Mesendoderm (in vitro differentiated cells): ENCODE measurements around the gene OIT3.

Experiments
- DNase-seq: peaks from one replicate; pipeline ENCODE4 v3.0.0; 2013
- H2AK5ac ChIP-seq: 2 replicates; pipeline ENCODE4 v1.6.1; 2013; ENCODE audit warnings: low read length, inconsistent platforms
- H2BK120ac ChIP-seq: 2 replicates; pipeline ENCODE4 v1.6.1; 2013; ENCODE audit warnings: low read depth, mild to moderate bottlenecking, low read length, moderate library complexity, mixed read lengths
- H2BK15ac ChIP-seq: replicated peaks from 2 replicates; pipeline ENCODE4 v1.6.1; 2013; ENCODE audit warnings: low read depth, mild to moderate bottlenecking, moderate library complexity
- H2BK5ac ChIP-seq: 2 replicates; pipeline ENCODE4 v1.6.1; 2013; ENCODE audit warnings: low read length, inconsistent platforms
- H3K18ac ChIP-seq: 2 replicates; pipeline ENCODE4 v1.6.1; 2013; ENCODE audit warnings: mild to moderate bottlenecking, low read length, mixed read lengths
- H3K23ac ChIP-seq: one replicate; pipeline ENCODE4 v1.6.1; 2013; ENCODE audit warnings: low read length
- H3K27ac ChIP-seq: 2 replicates; pipeline ENCODE4 v1.5.1; 2013; ENCODE audit warnings: low read depth, mild to moderate bottlenecking, inconsistent platforms, low read length, moderate library complexity
- H3K27me3 ChIP-seq: 2 replicates; pipeline ENCODE4 v1.6.1; 2013; ENCODE audit warnings: low read length, control low read depth, mild to moderate bottlenecking, inconsistent platforms; ENCODE audit not compliant: insufficient read depth, poor library complexity
- H3K36me3 ChIP-seq: 2 replicates; pipeline ENCODE4 v1.6.1; 2013; ENCODE audit warnings: low read length, inconsistent platforms; ENCODE audit not compliant: control insufficient read depth, insufficient read depth
- H3K4ac ChIP-seq: one replicate; pipeline ENCODE4 v1.6.1; 2013; ENCODE audit warnings: low read depth, mild to moderate bottlenecking, low read length, moderate library complexity
- H3K4me1 ChIP-seq: 2 replicates; pipeline ENCODE4 v1.6.1; 2013; ENCODE audit warnings: low read depth, low read length, inconsistent platforms; ENCODE audit not compliant: control insufficient read depth
- H3K4me2 ChIP-seq: 2 replicates; pipeline ENCODE4 v1.6.1; 2013; ENCODE audit warnings: low read length
- H3K4me3 ChIP-seq: 2 replicates; pipeline ENCODE4 v1.5.1; 2013; ENCODE audit warnings: mild to moderate bottlenecking, low read length
- H3K56ac ChIP-seq: one replicate; pipeline ENCODE4 v1.6.1; 2013; ENCODE audit warnings: low read length
- H3K79me1 ChIP-seq: 2 replicates; pipeline ENCODE4 v1.6.1; 2013; ENCODE audit warnings: low read length, inconsistent platforms
- H3K79me2 ChIP-seq: 2 replicates; pipeline ENCODE4 v1.6.1; 2013; ENCODE audit warnings: mild to moderate bottlenecking, low read length; ENCODE audit not compliant: control insufficient read depth, insufficient read depth
- H3K9ac ChIP-seq: 2 replicates; pipeline ENCODE4 v1.6.1; 2013; ENCODE audit warnings: low read length, inconsistent platforms
- H4K5ac ChIP-seq: one replicate; pipeline ENCODE4 v1.6.1; 2013; ENCODE audit warnings: low read length
- H4K8ac ChIP-seq: one replicate; pipeline ENCODE4 v1.6.1; 2013; ENCODE audit warnings: low read depth, mild to moderate bottlenecking, control low read depth, low read length, moderate library complexity
- WGBS: extraction: QIAGEN DNeasy Blood & Tissue Kit; methylation state at CpG from one replicate; pipeline ENCODE4 v1.1.7; 2013; ENCODE audit warnings: low lambda C conversion rate, missing lambda C conversion rate; ENCODE audit not compliant: insufficient coverage; ENCODE audit errors: extremely low coverage; 5-methylcytosine and 5-hydroxymethylcytosine counted together

OIT3 gene

GRCh38 chr10:72980348-72980747 is 86.8 kb downstream of the OIT3 start:
- Histone ChIP-seq H2BK120ac (no peak overlapping the region), H4K8ac (no peak overlapping the region), H3K4ac (no peak overlapping the region), H3K4me3 (no peak overlapping the region), H3K79me2 (no peaks in the 10 kb centered on the region), H2BK5ac (no peak overlapping the region), H4K5ac (no peak overlapping the region), H3K27me3 (no peaks in the 10 kb centered on the region), H3K4me1 (no peaks in the 10 kb centered on the region), H3K56ac (no peak overlapping the region), H3K27ac (no peak overlapping the region), H2AK5ac (no peak overlapping the region), H3K36me3 (no peaks in the 10 kb centered on the region), H3K23ac (no peak overlapping the region), H2BK15ac (no peak overlapping the region), H3K4me2 (no peak overlapping the region), H3K79me1 (no peaks in the 10 kb centered on the region), H3K9ac (no peak overlapping the region), H3K18ac (no peak overlapping the region)
- WGBS: no CpG with 5 or more reads among the region's 2 CpGs
- no peak for DNase-seq

GRCh38 chr10:72981028-72981881 is 87.7 kb downstream of the OIT3 start:
- Histone ChIP-seq H4K8ac (no peak overlapping the region), H3K9ac (no peak overlapping the region), H3K27me3 (no peaks in the 10 kb centered on the region), H2BK120ac (no peak overlapping the region), H2BK15ac (no peak overlapping the region), H3K56ac (no peak overlapping the region), H3K27ac (no peak overlapping the region), H3K4me3 (no peak overlapping the region), H3K79me1 (no peaks in the 10 kb centered on the region), H3K4me2 (no peak overlapping the region), H3K4ac (no peak overlapping the region), H3K4me1 (no peaks in the 10 kb centered on the region), H3K79me2 (no peaks in the 10 kb centered on the region), H3K18ac (no peak overlapping the region), H2BK5ac (no peak overlapping the region), H3K36me3 (no peaks in the 10 kb centered on the region), H2AK5ac (no peak overlapping the region), H4K5ac (no peak overlapping the region), H3K23ac (no peak overlapping the region)
- WGBS: no CpG with 5 or more reads among the region's 4 CpGs
- DNase-seq: no peak

GRCh38 chr10:72981882-72982529 is 88.5 kb downstream of the OIT3 start:
- H3K27me3 ChIP-seq: no peaks in the 10 kb centered on the region
- no peaks in the 10 kb centered on the region for H3K79me1 ChIP-seq
- no CpG with 5 or more reads among the region's 2 CpGs for WGBS
- H2BK120ac ChIP-seq: no peak overlapping the region
- no peak overlapping the region for H3K4me2 ChIP-seq
- H3K9ac ChIP-seq: no peak overlapping the region
- H3K18ac ChIP-seq: no peak overlapping the region
- H3K36me3 ChIP-seq: no peaks in the 10 kb centered on the region
- no peak overlapping the region for H3K27ac ChIP-seq
- H2BK5ac ChIP-seq: no peak overlapping the region
- peak; percentile 9 for DNase-seq
- H3K4me3 ChIP-seq: no peak overlapping the region
- no peak overlapping the region for H2AK5ac ChIP-seq
- no peaks in the 10 kb centered on the region for H3K79me2 ChIP-seq
- no peak overlapping the region for H4K5ac ChIP-seq
- no peak overlapping the region for H3K4ac ChIP-seq
- H3K4me1 ChIP-seq: no peaks in the 10 kb centered on the region
- no peak overlapping the region for H3K56ac ChIP-seq
- H3K23ac ChIP-seq: no peak overlapping the region
- no peak overlapping the region for H2BK15ac ChIP-seq
- no peak overlapping the region for H4K8ac ChIP-seq
